Gastroesophageal sphincter (tissue), 4 donors: ENCODE data around the gene GPHN. TPM values are rescaled to one million over a fixed set of nuclear protein-coding genes. Genes with fewer than 3 reads are reported as not detected.

Experiments used
- ATAC-seq: fragments of 150-250 bp; one replicate; pipeline ENCODE4 v1.9.1; 2016; ENCODE audit warnings: mild to moderate bottlenecking, moderate library complexity
- H3K27ac ChIP-seq, 4 donors: fragments of 200-600 bp; sonication (generic) in 3 of 4; 1 replicate in 3 of 4; 2 replicates in 1 of 4; pipeline ENCODE4 v1.5.1; 2016 to 2019
- H3K27me3 ChIP-seq: fragments of 200-600 bp; sonication (generic); one replicate; pipeline ENCODE4 v1.5.1; 2019
- H3K36me3 ChIP-seq, 2 donors: fragments of 200-600 bp; sonication (generic); one replicate each; pipeline ENCODE4 v1.5.1; 2019; ENCODE audit warnings: control low read depth in 1 of 2
- H3K4me1 ChIP-seq, 3 donors: fragments of 200-600 bp; sonication (generic); 1 replicate in 2 of 3; 2 replicates in 1 of 3; pipeline ENCODE4 v1.5.1; 2016 to 2019; ENCODE audit warnings: control low read depth in 2 of 3
- H3K4me3 ChIP-seq, 2 donors: fragments of 200-600 bp; sonication (generic); one replicate each; pipeline ENCODE4 v1.5.1; 2019; ENCODE audit warnings: mild to moderate bottlenecking in 1 of 2, moderate library complexity in 1 of 2
- H3K9me3 ChIP-seq, 3 donors: fragments of 200-600 bp; sonication (generic); one replicate each; pipeline ENCODE4 v1.5.1; 2017 to 2019; ENCODE audit warnings: control low read depth in 2 of 3
- CTCF ChIP-seq, 4 experiments: fragments of 200-600 bp in 2 of 4; fragments of 450-650 bp in 2 of 4; sonication (generic) in 1 of 4; IDR thresholded peaks; one replicate each; pipeline ENCODE4 v1.5.1; 2017 to 2019; ENCODE audit warnings: antibody characterized with exemption in 4 of 4, mild to moderate bottlenecking in 2 of 4, moderate library complexity in 2 of 4
- EP300 ChIP-seq: sonication (generic); formaldehyde crosslinking; IDR thresholded peaks from one replicate; pipeline ENCODE4 v1.6.1; 2017; ENCODE audit warnings: antibody characterized with exemption, mild to moderate bottlenecking
- POLR2A ChIP-seq, 2 donors: fragments of 450-650 bp; IDR thresholded peaks; one replicate each; pipeline ENCODE4 v1.6.1; 2017; ENCODE audit warnings: antibody characterized with exemption in 2 of 2, mild to moderate bottlenecking in 2 of 2, moderate library complexity in 1 of 2
- POLR2AphosphoS5 ChIP-seq: sonication (generic); formaldehyde crosslinking; IDR thresholded peaks from one replicate; pipeline ENCODE4 v1.6.1; 2017; ENCODE audit warnings: antibody characterized with exemption
- WGBS, 2 donors: methylation state at CpG; one replicate each; pipeline ENCODE4 v1.1.5; 2018; ENCODE audit warnings: low coverage in 1 of 2; 5-methylcytosine and 5-hydroxymethylcytosine counted together
- total RNA-seq, 4 donors: library from RNA; depleted of rRNA; stranded (reverse); fragments of >200 nt; gene quantifications; one replicate each; pipeline ENCODE4 v1.1.0, GENCODE V29; 2016

GPHN gene
- total RNA-seq, 4 donors from 2014 or later: 13.1 to 16.5 (median 14.7) TPM

- no peaks in the 10 kb centered on the region for H3K4me1 ChIP-seq
- TF ChIP-seq POLR2A (IDR thresholded peaks at IDR 0.05) (no peak), CTCF (IDR thresholded peaks at IDR 0.05) (no peak), POLR2AphosphoS5 (no peak), EP300 (no peak)
- no peak for ATAC-seq
- H3K27ac ChIP-seq: no peak overlapping the region
- H3K27me3 ChIP-seq: no peaks in the 10 kb centered on the region
- WGBS, 2 donors: 93 to 100% methylated on average over 4 of the region's 4 CpGs
- H3K36me3 ChIP-seq: no peaks in the 10 kb centered on the region
- H3K4me3 ChIP-seq: no peak overlapping the region
- no peaks in the 10 kb centered on the region for H3K9me3 ChIP-seq
Observed at GRCh38 chr14:66850258-66850888, 342.4 kb downstream of the GPHN start.

GRCh38 chr14:66853311-66853710 is 345.4 kb downstream of the GPHN start:
- WGBS, 2 donors: 82 to 95% methylated on average over 3 of the region's 3 CpGs
- ATAC-seq: no peak
- TF ChIP-seq EP300 (no peak), CTCF (IDR thresholded peaks at IDR 0.05) (no peak), POLR2AphosphoS5 (no peak), POLR2A (IDR thresholded peaks at IDR 0.05) (no peak)

GRCh38 chr14:66857867-66858266 is 349.9 kb downstream of the GPHN start:
- no peak for ATAC-seq
- H3K9me3 ChIP-seq: no peaks in the 10 kb centered on the region
- no peak overlapping the region for H3K27ac ChIP-seq
- no peaks in the 10 kb centered on the region for H3K4me1 ChIP-seq
- H3K27me3 ChIP-seq: no peaks in the 10 kb centered on the region
- TF ChIP-seq EP300: no peak
- no peak for TF ChIP-seq POLR2A (IDR thresholded peaks at IDR 0.05)
- no peak for TF ChIP-seq CTCF (IDR thresholded peaks at IDR 0.05)
- TF ChIP-seq POLR2AphosphoS5: no peak
- H3K4me3 ChIP-seq: no peak overlapping the region
- H3K36me3 ChIP-seq: no peaks in the 10 kb centered on the region
- WGBS, 2 donors: 100% methylated on average over 1 of the region's 4 CpGs; no CpG with 5 or more reads in 1 of the 2 donors

More at GRCh38 chr14:66853311-66853710, 345.4 kb downstream of the GPHN start:
- Histone ChIP-seq H3K36me3 (no peaks in the 10 kb centered on the region), H3K27me3 (no peaks in the 10 kb centered on the region), H3K27ac (no peak overlapping the region), H3K4me1 (no peaks in the 10 kb centered on the region), H3K9me3 (no peaks in the 10 kb centered on the region), H3K4me3 (no peak overlapping the region)

DNA sequence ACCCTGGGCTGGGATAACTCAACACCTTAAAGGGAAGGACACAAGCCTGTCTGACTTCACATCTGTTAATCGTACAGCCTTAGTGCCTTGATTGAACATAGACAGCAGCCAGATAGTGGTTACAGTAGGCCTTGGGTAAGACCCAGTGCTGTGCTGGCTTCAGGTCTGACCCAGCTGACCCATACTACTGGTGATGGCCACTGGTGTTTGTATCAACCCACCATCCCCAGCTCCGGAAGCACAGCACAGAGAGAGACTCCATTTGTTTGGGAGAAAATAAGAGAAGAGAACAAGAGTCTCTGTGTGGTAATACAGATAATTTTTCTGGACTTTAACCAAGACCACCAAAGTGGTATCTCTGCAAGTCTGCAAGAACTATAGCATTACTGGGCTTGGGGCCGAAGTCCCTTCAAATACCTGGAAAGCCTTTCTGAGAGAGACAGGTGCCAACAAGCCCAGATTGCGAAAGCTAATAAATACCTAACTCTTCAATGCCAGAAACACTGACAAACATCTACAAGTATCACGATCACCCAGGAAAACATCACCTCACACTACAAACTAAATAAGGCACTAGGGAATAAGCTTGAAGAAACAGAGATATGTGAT is 351.2 kb downstream of the GPHN start:
- no peaks in the 10 kb centered on the region for H3K4me1 ChIP-seq
- no peaks in the 10 kb centered on the region for H3K36me3 ChIP-seq
- TF ChIP-seq POLR2A (IDR thresholded peaks at IDR 0.05): no peak
- no peak for TF ChIP-seq CTCF (IDR thresholded peaks at IDR 0.05)
- TF ChIP-seq POLR2AphosphoS5: no peak
- TF ChIP-seq EP300: no peak
- no peak overlapping the region for H3K4me3 ChIP-seq
- no peaks in the 10 kb centered on the region for H3K9me3 ChIP-seq
- no peak overlapping the region for H3K27ac ChIP-seq
- no peak for ATAC-seq
- WGBS, 2 donors: 93 to 94% methylated on average over 3 to 5 of the region's 5 CpGs
- H3K27me3 ChIP-seq: no peaks in the 10 kb centered on the region

GRCh38 chr14:66881596-66881995 is 373.6 kb downstream of the GPHN start:
- no peak for TF ChIP-seq POLR2AphosphoS5
- no peak for TF ChIP-seq POLR2A (IDR thresholded peaks at IDR 0.05)
- no peak for TF ChIP-seq EP300
- TF ChIP-seq CTCF (IDR thresholded peaks at IDR 0.05): no peak
- Histone ChIP-seq H3K36me3 (no peaks in the 10 kb centered on the region), H3K4me3 (no peak overlapping the region), H3K27me3 (no peaks in the 10 kb centered on the region), H3K9me3 (peaks cover 0 to 13% (median 0%) of the 10 kb centered on the region in 3 donors), H3K27ac (no peak overlapping the region), H3K4me1 (no peaks in the 10 kb centered on the region)
- ATAC-seq: no peak
